GM19372 (cell line): ENCODE measurements around the gene MUC22.

Source experiments
- ATAC-seq: cut with Tn5 transposase; IDR thresholded peaks from one replicate; pipeline ENCODE4 v1.9.1; 2021; ENCODE audit warnings: mild to moderate bottlenecking, low read depth, moderate library complexity; ENCODE audit not compliant: unreplicated experiment

MUC22 gene

DNA sequence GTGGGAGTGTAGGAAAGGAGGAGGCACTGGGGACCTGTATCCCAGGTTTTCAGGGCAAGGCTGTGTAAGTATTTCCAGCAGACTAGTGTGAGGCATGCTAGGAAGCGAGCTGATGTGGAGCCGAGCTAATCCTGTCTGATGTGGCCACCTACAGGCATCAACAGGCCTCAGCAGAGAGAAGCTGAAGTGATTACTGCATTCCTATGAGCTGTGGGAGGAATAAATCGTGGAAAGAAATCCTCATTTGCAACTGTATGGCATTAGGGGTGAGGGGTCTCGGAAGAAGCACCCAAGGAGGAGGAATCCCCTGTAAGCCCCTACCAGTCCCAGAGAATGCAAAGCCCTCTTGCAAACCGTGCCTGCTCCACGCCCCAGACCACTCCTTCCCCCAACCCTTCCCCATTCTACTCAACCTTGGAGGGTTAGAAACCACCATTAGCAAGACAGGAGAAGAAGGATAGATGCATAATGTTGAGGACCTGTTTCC lies 60.5 kb downstream of the MUC22 start:
- ATAC-seq, result no peak

DNA sequence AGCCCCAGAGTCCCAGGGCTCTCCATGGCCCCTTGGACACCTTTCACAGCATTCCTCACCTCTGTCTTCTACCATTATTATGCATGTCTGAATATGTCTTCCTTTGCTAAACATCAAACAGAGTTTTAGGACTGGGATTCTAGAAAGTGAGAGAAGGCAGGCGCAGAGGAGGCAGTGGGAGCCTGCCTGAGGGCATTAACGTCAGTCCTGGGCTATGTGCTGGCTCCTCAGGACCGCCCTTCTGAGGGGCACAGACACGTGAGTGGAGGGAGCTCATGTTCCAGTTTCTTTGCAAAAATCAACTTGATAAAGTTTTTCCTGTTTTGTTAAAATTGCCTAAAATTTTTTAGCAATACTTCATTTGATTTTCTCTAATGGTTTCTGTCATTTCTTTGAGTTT lies 64.1 kb downstream of the MUC22 start:
- ATAC-seq, result no peak

DNA sequence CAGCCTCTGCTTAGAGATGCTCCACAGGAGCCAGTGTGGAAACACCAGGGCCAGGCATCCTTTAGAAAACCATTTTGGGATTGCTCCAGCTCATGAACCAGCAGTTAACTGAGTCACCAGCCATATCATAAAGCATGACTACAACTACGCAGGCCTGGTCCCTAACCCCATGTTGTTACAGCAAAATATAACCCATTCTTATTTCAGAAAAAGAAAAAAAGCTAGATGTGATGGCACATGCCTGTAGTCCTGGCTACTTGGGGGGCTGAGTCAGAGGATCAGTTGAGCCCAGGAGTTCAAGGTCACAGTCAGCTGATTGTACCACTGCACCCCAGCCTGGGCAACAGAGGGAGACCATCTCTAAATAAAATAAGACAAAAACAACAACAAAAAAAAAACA lies 65.3 kb downstream of the MUC22 start:
- ATAC-seq, result no peak

DNA sequence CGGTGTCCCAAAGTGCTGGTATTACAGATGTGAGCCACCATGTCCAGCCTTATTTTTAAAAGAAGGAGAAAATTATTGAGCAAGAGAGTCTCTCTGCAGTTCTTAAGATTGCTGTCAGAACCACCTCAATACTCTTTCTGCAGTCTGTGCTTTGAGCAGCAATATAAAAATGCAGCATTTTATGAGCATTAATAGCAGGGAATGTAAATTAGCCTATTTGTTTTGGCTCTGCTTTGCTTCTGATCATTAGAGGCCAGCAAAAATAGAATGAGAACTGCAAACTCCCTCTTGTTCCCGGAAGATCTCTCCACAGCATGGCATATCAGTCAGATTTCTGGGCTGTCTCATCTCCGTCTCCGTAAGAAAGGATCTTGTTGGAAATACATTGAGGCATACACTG lies 66.3 kb downstream of the MUC22 start:
- no peak for ATAC-seq

DNA sequence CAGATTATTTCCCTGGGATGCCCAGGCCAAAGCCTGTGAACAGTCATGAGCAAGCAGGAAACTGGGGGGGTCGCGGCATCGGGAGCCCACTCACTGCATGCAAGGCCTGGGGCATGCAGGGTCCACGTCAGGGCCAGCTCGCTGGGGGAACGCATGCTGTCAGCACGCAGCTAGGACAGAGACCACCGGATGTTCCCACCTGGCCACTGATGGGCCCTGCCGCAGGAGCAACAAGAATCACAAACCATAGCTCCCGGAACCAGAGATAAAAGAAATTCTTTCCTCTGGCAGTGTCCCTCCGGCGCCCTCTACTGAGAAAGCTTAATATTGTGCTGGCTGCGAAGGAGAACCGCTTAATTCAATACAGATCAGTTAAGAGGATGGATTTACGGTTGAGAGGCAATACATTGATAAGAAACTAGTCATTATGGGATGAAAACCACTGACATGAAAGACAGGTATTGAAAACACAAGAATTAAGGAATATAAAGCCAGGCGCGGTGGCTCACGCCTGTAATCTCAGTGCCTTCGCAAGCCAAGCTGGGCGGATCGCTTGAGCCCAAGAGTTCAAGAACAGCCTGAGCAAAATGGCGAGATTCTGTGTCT lies 69.5 kb downstream of the MUC22 start:
- no peak for ATAC-seq

DNA sequence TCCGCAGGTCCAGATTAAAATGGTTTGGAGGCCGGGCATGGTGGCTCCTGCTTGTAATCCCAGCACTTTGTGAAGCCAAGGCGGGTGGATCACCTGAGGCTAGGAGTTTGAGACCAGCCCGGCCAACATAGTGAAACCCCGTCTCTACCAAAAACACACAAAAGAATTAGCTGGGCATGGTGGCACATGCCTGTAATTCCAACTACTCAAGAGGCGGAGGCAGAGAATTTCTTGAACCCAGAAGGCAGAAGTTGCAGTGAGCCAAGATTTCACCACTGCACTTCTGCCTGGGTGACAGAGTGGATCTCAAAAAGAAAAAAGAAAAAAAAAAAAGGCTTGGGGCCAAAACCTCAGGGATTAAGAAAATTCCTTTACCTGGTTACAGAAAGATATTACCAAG lies 71.6 kb downstream of the MUC22 start:
- no peak for ATAC-seq

DNA sequence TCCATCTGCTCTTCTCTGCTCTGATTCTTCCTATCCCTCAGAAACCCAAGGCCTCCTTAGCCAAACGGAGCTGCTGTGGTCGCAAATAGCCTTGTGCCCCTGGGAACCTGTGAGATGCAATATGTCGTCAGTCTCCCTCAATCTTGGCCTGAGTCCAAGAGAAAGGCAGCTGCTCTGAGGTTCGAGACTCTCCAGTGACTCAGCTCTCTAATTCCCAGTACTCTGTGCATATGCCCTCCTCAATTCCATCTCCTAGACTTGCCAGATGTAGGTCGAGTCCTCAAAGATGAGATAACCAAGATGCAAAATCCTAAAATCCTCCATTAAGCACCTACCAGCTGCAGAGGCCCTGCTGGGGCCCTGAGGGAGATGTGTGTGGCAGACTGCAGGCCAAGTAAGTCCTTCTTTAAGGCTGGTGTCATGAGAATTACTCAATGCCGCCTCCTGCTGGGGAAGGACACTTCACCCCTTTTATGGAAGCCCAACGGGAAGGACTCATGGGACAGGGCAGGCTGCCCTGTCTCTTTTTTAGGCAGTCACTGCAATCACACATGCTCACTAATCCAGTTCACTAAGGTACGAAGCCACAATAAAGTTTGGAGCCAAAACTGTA lies 73.6 kb downstream of the MUC22 start:
- ATAC-seq, result no peak
